SU-DHL-6 (cell line): ENCODE measurements around the gene EMP3.

ENCODE experiments used
- H2AFZ ChIP-seq: fragments of 200-600 bp; sonication (generic); 2 replicates; pipeline ENCODE4 v1.6.1; 2014; ENCODE audit warnings: low read depth, mild to moderate bottlenecking, moderate library complexity, mixed read lengths, antibody characterized with exemption, low read length; ENCODE audit not compliant: severe bottlenecking
- H3F3A ChIP-seq: fragments of 200-600 bp; shearing (Covaris generic); 2 replicates; pipeline ENCODE4 v1.6.0; 2016; ENCODE audit warnings: antibody characterized with exemption, mild to moderate bottlenecking; ENCODE audit not compliant: insufficient read depth
- H3K27ac ChIP-seq: fragments of 200-600 bp; sonication (generic); 2 replicates; pipeline ENCODE4 v1.5.1; 2016; ENCODE audit warnings: low read depth, mild to moderate bottlenecking, low read length, moderate library complexity, mixed read lengths
- H3K27me3 ChIP-seq: fragments of 200-600 bp; sonication (generic), shearing (Covaris generic); 2 replicates; pipeline ENCODE4 v1.6.0; 2014; ENCODE audit warnings: mild to moderate bottlenecking, low read length
- H3K36me3 ChIP-seq: fragments of 200-600 bp; sonication (generic); 2 replicates; pipeline ENCODE4 v1.6.1; 2014; ENCODE audit warnings: mild to moderate bottlenecking, low read length, mixed read lengths
- H3K4me2 ChIP-seq: fragments of 300-600, 200-600 bp; shearing (Covaris generic), sonication (generic); 2 replicates; pipeline ENCODE4 v1.6.0; 2014; ENCODE audit warnings: low read length, low read depth, mild to moderate bottlenecking; ENCODE audit not compliant: poor library complexity, severe bottlenecking
- H3K4me3 ChIP-seq: fragments of 200-600 bp; sonication (generic); 2 replicates; pipeline ENCODE4 v1.5.1; 2014; ENCODE audit warnings: antibody characterized with exemption, low read length, mild to moderate bottlenecking, mixed read lengths; ENCODE audit not compliant: insufficient read depth, poor library complexity, severe bottlenecking
- H3K79me2 ChIP-seq: fragments of 200-600 bp; sonication (generic); 2 replicates; pipeline ENCODE4 v1.6.1; 2014; ENCODE audit warnings: mild to moderate bottlenecking, low read length, moderate library complexity; ENCODE audit not compliant: insufficient read depth
- H3K9ac ChIP-seq: fragments of 200-600 bp; sonication (generic); 2 replicates; pipeline ENCODE4 v1.7.0; 2014; ENCODE audit warnings: mild to moderate bottlenecking, low read length
- H3K9me2 ChIP-seq: fragments of 200-600 bp; sonication (generic); replicated peaks from 2 replicates; pipeline ENCODE4 v1.6.1; 2014; ENCODE audit warnings: low read length; ENCODE audit not compliant: insufficient read depth
- H3K9me3 ChIP-seq: fragments of 200-600 bp; sonication (generic); 2 replicates; pipeline ENCODE4 v1.6.1; 2014; ENCODE audit warnings: low read length, mixed read lengths; ENCODE audit not compliant: insufficient read depth
- H4K20me1 ChIP-seq: fragments of 200-600 bp; sonication (generic); 2 replicates; pipeline ENCODE4 v1.6.1; 2014; ENCODE audit warnings: low read depth, mild to moderate bottlenecking, antibody characterized with exemption, low read length, moderate library complexity, mixed read lengths
- CTCF ChIP-seq: fragments of 200-600 bp; sonication (generic); IDR thresholded peaks from one replicate; pipeline ENCODE4 v1.5.1; 2017; ENCODE audit warnings: antibody characterized with exemption, mild to moderate bottlenecking, low read length, moderate library complexity; ENCODE audit not compliant: insufficient read depth, poor library complexity, severe bottlenecking
- EZH2phosphoT487 ChIP-seq: fragments of 200-600 bp; sonication (generic), shearing (Covaris generic); conservative IDR thresholded peaks from 2 replicates; pipeline ENCODE4 v1.6.1; 2018; ENCODE audit warnings: mild to moderate bottlenecking, antibody characterized with exemption, low read length, moderate library complexity, mixed read lengths

The EMP3 gene

GRCh38 chr19:48340995-48341394 lies 15.6 kb downstream of the EMP3 start:
- Histone ChIP-seq H3K9ac (no peak overlapping the region), H3K27me3 (no peaks in the 10 kb centered on the region), H3K4me3 (no peak overlapping the region), H3K9me3 (no peaks in the 10 kb centered on the region), H2AFZ (no peak overlapping the region), H3K9me2 (no peaks in the 10 kb centered on the region), H4K20me1 (no peaks in the 10 kb centered on the region), H3F3A (no peaks in the 10 kb centered on the region; the same call in 1 of the 2 replicates), H3K36me3 (no peaks in the 10 kb centered on the region), H3K4me2 (no peak overlapping the region), H3K79me2 (no peaks in the 10 kb centered on the region), H3K27ac (no peak overlapping the region)
- TF ChIP-seq CTCF: no peak

GRCh38 chr19:48341515-48342413 lies 16.4 kb downstream of the EMP3 start:
- Histone ChIP-seq H3K9me3 (no peaks in the 10 kb centered on the region), H3K36me3 (no peaks in the 10 kb centered on the region), H3K9ac (no peak overlapping the region), H4K20me1 (no peaks in the 10 kb centered on the region), H3K4me2 (no peak overlapping the region), H3K27ac (no peak overlapping the region), H3K27me3 (no peaks in the 10 kb centered on the region), H3K79me2 (no peaks in the 10 kb centered on the region), H2AFZ (no peak overlapping the region), H3K9me2 (no peaks in the 10 kb centered on the region), H3F3A (no peaks in the 10 kb centered on the region; the same call in 1 of the 2 replicates), H3K4me3 (no peak overlapping the region)
- TF ChIP-seq EZH2phosphoT487: no peak
- no peak for TF ChIP-seq CTCF

- Histone ChIP-seq H3K27me3 (no peaks in the 10 kb centered on the region), H3K9me2 (no peaks in the 10 kb centered on the region), H3K79me2 (no peaks in the 10 kb centered on the region), H3F3A (no peaks in the 10 kb centered on the region; the same call in 1 of the 2 replicates), H3K4me3 (no peak overlapping the region), H3K4me2 (no peak overlapping the region), H3K9me3 (no peaks in the 10 kb centered on the region), H4K20me1 (no peaks in the 10 kb centered on the region), H3K9ac (no peak overlapping the region), H2AFZ (no peak overlapping the region), H3K27ac (no peak overlapping the region), H3K36me3 (no peaks in the 10 kb centered on the region)
- no peak for TF ChIP-seq CTCF
- no peak for TF ChIP-seq EZH2phosphoT487
These were observed 17.0 kb downstream of the EMP3 start for GRCh38 chr19:48342414-48342738.
